ENCODE results near the gene LINC01488. TPM values are rescaled to one million over a fixed set of nuclear protein-coding genes. Genes with fewer than 3 reads are reported as not detected.

LINC01488 gene
- total and polyA plus RNA-seq, 9 of the 15 experiments (the other 6 are each of a cell fraction or from before 2014, with no cell fraction given) = not detected

DNA sequence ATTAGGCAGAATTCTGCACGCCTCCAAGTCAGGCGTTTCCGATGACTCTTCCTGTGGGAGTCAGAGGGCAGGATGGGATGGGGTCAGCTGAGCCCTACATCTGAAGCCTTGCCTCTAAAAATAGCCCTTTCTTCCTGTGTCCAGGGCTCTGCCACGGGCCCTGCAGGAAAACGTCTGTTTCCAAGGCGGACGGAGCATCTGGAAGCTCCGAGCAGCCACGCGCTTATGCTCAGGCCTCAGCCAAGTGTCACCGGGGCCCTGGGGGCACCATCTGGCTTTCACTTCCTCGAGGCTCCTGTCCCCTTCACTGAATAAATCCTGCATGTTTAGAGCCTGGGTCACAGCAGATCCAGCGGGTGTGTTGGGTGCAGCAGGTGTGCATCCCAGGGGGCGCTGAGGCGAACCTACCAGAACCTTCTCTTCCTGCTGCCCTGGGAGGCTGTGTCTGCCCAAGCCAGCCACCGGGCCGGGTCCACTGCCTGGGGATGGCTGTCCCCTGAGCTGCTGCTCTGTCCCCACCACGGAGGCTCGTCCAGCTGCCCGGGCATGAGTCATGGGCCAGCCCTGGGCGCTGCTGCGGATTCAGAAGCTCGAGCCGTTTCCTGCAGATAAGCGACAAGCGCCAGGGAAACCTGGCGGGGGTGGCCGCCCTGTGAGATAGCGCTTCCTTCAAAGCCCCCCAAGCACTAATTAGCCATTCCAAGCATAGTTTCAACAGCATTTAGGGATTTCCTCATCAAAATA lies 32.0 kb upstream of the LINC01488 start (continued):
- TF ChIP-seq, protein P1, sequence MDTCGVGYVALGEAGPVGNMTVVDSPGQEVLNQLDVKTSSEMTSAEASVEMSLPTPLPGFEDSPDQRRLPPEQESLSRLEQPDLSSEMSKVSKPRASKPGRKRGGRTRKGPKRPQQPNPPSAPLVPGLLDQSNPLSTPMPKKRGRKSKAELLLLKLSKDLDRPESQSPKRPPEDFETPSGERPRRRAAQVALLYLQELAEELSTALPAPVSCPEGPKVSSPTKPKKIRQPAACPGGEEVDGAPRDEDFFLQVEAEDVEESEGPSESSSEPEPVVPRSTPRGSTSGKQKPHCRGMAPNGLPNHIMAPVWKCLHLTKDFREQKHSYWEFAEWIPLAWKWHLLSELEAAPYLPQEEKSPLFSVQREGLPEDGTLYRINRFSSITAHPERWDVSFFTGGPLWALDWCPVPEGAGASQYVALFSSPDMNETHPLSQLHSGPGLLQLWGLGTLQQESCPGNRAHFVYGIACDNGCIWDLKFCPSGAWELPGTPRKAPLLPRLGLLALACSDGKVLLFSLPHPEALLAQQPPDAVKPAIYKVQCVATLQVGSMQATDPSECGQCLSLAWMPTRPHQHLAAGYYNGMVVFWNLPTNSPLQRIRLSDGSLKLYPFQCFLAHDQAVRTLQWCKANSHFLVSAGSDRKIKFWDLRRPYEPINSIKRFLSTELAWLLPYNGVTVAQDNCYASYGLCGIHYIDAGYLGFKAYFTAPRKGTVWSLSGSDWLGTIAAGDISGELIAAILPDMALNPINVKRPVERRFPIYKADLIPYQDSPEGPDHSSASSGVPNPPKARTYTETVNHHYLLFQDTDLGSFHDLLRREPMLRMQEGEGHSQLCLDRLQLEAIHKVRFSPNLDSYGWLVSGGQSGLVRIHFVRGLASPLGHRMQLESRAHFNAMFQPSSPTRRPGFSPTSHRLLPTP (IDR thresholded peaks at IDR 0.05; ENCODE audit: borderline replicate concordance, extremely low read depth, insufficient read length) = no peak
- no peak for TF ChIP-seq ZNF184 (CRISPR knock-in tag; IDR thresholded peaks at IDR 0.05)
- no peak for TF ChIP-seq EZH2 (IDR thresholded peaks at IDR 0.05; ENCODE audit: borderline replicate concordance, low read depth, low read length)
- no peak for TF ChIP-seq SMAD1 (IDR thresholded peaks at IDR 0.05; ENCODE audit: low read depth, low read length, partially characterized antibody)
- no peak for TF ChIP-seq DNMT1 (IDR thresholded peaks at IDR 0.05)
- TF ChIP-seq, protein P2, sequence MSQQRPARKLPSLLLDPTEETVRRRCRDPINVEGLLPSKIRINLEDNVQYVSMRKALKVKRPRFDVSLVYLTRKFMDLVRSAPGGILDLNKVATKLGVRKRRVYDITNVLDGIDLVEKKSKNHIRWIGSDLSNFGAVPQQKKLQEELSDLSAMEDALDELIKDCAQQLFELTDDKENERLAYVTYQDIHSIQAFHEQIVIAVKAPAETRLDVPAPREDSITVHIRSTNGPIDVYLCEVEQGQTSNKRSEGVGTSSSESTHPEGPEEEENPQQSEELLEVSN (IDR thresholded peaks at IDR 0.05; ENCODE audit: borderline replicate concordance in 1 of 2, extremely low read depth in 1 of 2, insufficient read depth in 1 of 2, insufficient read length in 1 of 2, low read depth in 1 of 2, low read length in 1 of 2, poor library complexity in 1 of 2, severe bottlenecking in 1 of 2) = peak; percentile 21 to 28
- no peak for TF ChIP-seq MCM2 (IDR thresholded peaks at IDR 0.05; ENCODE audit: low read depth)
- TF ChIP-seq, protein P3, sequence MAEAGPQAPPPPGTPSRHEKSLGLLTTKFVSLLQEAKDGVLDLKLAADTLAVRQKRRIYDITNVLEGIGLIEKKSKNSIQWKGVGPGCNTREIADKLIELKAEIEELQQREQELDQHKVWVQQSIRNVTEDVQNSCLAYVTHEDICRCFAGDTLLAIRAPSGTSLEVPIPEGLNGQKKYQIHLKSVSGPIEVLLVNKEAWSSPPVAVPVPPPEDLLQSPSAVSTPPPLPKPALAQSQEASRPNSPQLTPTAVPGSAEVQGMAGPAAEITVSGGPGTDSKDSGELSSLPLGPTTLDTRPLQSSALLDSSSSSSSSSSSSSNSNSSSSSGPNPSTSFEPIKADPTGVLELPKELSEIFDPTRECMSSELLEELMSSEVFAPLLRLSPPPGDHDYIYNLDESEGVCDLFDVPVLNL (CRISPR knock-in tag; IDR thresholded peaks at IDR 0.05; ENCODE audit: low read depth) = no peak
- no peak for TF ChIP-seq SP1 (CRISPR knock-in tag; IDR thresholded peaks at IDR 0.05)
- TF ChIP-seq DPF2 (IDR thresholded peaks at IDR 0.05) = peak; percentile 98
- TF ChIP-seq FOXJ2 (tag; IDR thresholded peaks at IDR 0.05) = no peak
- TF ChIP-seq MCM7 (IDR thresholded peaks at IDR 0.05) = no peak
- TF ChIP-seq CEBPB (tag; IDR thresholded peaks at IDR 0.05) = no peak
- peak; percentile 62; the same call in 1 of the 2 replicates for TF ChIP-seq HDAC2 (IDR thresholded peaks at IDR 0.05)
- no peak; the same call in 1 of the 2 replicates for TF ChIP-seq ZBTB17 (CRISPR knock-in tag; IDR thresholded peaks at IDR 0.05)
- TF ChIP-seq TRIM24 (IDR thresholded peaks at IDR 0.05) = peak; percentile 73
- TF ChIP-seq HNRNPH1 (optimal IDR thresholded peaks at IDR 0.05; ENCODE audit: low read depth, low read length) = no peak
- TF ChIP-seq ZNF79 (CRISPR knock-in tag; IDR thresholded peaks at IDR 0.05; ENCODE audit: low read depth) = no peak
- TF ChIP-seq EP300 (IDR thresholded peaks at IDR 0.05; ENCODE audit: low read length) = peak; percentile 92
- TF ChIP-seq CSDE1 (IDR thresholded peaks at IDR 0.05) = no peak
- no peak; the same call in 1 of the 2 replicates for TF ChIP-seq ZNF584 (CRISPR knock-in tag; IDR thresholded peaks at IDR 0.05; ENCODE audit: low read depth)
- no peak for TF ChIP-seq ZFP30 (CRISPR knock-in tag; IDR thresholded peaks at IDR 0.05; ENCODE audit: borderline replicate concordance)
- TF ChIP-seq TSC22D4 (tag; IDR thresholded peaks at IDR 0.05) = no peak
- TF ChIP-seq, protein P4, sequence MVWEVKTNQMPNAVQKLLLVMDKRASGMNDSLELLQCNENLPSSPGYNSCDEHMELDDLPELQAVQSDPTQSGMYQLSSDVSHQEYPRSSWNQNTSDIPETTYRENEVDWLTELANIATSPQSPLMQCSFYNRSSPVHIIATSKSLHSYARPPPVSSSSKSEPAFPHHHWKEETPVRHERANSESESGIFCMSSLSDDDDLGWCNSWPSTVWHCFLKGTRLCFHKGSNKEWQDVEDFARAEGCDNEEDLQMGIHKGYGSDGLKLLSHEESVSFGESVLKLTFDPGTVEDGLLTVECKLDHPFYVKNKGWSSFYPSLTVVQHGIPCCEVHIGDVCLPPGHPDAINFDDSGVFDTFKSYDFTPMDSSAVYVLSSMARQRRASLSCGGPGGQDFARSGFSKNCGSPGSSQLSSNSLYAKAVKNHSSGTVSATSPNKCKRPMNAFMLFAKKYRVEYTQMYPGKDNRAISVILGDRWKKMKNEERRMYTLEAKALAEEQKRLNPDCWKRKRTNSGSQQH (CRISPR knock-in tag; IDR thresholded peaks at IDR 0.05) = no peak

All from K562 (cell line).